Esophagus muscularis mucosa (tissue), 4 donors: ENCODE measurements around the gene LAMB1. TPM values are rescaled to one million over a fixed set of nuclear protein-coding genes. Genes with fewer than 3 reads are reported as not detected.

Experiments used
- DNase-seq: peaks from one replicate; pipeline ENCODE4 v3.0.0-alpha.2; 2017; ENCODE audit errors: extremely low spot score
- H3K27ac ChIP-seq, 4 donors: fragments of 200-600 bp; sonication (generic); replicated peaks in 1 of 4; 1 replicate in 3 of 4; 2 replicates in 1 of 4; pipeline ENCODE4 v1.5.1; 2016 to 2019; ENCODE audit warnings: mild to moderate bottlenecking in 1 of 4
- H3K27me3 ChIP-seq, 4 donors: fragments of 200-600 bp; sonication (generic); one replicate each; pipeline versions ENCODE4 v1.5.1 to v1.6.0; 2016 to 2019
- H3K36me3 ChIP-seq, 4 donors: fragments of 200-600 bp; sonication (generic); one replicate each; pipeline ENCODE4 v1.5.1; 2016 to 2019
- H3K4me1 ChIP-seq, 4 donors: fragments of 200-600 bp; sonication (generic); one replicate each; pipeline ENCODE4 v1.5.1; 2016 to 2019
- H3K4me3 ChIP-seq, 4 donors: fragments of 200-600 bp; sonication (generic); 1 replicate in 2 of 4; 2 replicates in 2 of 4; pipeline ENCODE4 v1.5.1; 2016 to 2019; ENCODE audit warnings: mild to moderate bottlenecking in 4 of 4, moderate library complexity in 1 of 4
- H3K9me3 ChIP-seq, 4 donors: fragments of 200-600 bp; sonication (generic); 1 replicate in 3 of 4; 2 replicates in 1 of 4; pipeline ENCODE4 v1.5.1; 2016 to 2019
- EP300 ChIP-seq: sonication (generic); formaldehyde crosslinking; IDR thresholded peaks from one replicate; pipeline ENCODE4 v1.6.1; 2017; ENCODE audit warnings: antibody characterized with exemption
- POLR2A ChIP-seq: fragments of 450-650 bp; IDR thresholded peaks from one replicate; pipeline ENCODE4 v1.6.1; 2017; ENCODE audit warnings: antibody characterized with exemption, moderate library complexity, mild to moderate bottlenecking, low read depth
- POLR2AphosphoS5 ChIP-seq, 2 donors: sonication (generic); formaldehyde crosslinking; IDR thresholded peaks; one replicate each; pipeline ENCODE4 v1.6.1; 2017; ENCODE audit warnings: antibody characterized with exemption in 2 of 2
- WGBS: methylation state at CpG from one replicate; pipeline ENCODE4 v1.1.5; 2018; 5-methylcytosine and 5-hydroxymethylcytosine counted together
- intact Hi-C: fragments of 100-400 bp; cut with DNase I; formaldehyde crosslinking; loops from one replicate; pipeline ENCODE4 v1.15.1; 2023
- total RNA-seq, 4 donors: library from RNA; depleted of rRNA; stranded (reverse); fragments of >200 nt; gene quantifications; one replicate each; pipeline versions ENCODE4 v1.1.0 to v1.2.1, GENCODE V29; 2016
- TF ChIP-seq, protein P1 (sequence below), 3 experiments: fragments of 200-600 bp in 2 of 3; fragments of 450-650 bp in 1 of 3; sonication (generic) in 2 of 3; IDR thresholded peaks; one replicate each; pipeline ENCODE4 v1.5.1; 2017 to 2019; ENCODE audit warnings: antibody characterized with exemption in 3 of 3, mild to moderate bottlenecking in 2 of 3, moderate library complexity in 1 of 3

LAMB1 gene
- total RNA-seq, 4 donors from 2014 or later = 167 to 240 (median 219) TPM

DNA sequence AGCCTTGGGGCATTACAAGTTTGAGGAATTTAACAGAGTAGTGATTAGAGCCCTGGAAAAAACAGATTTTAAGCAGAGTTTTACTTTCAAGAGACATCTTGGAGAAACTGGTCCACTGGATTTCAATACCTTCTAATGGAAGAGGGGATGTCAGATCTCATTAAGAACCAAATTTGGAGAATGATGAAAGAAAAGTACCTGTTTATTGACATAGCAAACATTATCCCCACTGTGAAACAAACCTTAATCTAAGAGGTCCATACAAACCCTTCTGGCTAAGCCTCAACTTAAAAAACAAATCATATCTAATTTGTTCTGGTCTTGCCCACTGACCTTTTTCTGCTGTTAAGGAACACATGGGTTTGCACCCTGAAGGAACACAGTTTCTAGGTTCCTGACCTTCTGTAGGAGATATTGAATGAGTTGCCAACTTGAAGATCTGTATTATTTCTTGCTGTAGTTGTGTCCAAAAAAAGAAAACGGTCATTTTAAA lies 53.5 kb downstream of the LAMB1 start:
- DNase-seq = no peak
- H3K27ac ChIP-seq = peak overlapping the region; percentile 21 to 86 (median 62)
- WGBS = 65% methylated on average over 1 of the region's 1 CpG
- intact Hi-C loops = no loop called here
- H3K36me3 ChIP-seq = peaks cover 9 to 81% (median 56%) of the 10 kb centered on the region in 4 donors
- no peaks in the 10 kb centered on the region for H3K27me3 ChIP-seq
- peaks cover 39 to 99% (median 96%) of the 10 kb centered on the region in 4 donors for H3K4me1 ChIP-seq
- TF ChIP-seq POLR2AphosphoS5 (IDR thresholded peaks at IDR 0.05) = peak in 1 of 2 donors; percentile 2
- TF ChIP-seq EP300 = no peak
- no peak for TF ChIP-seq POLR2A
- TF ChIP-seq, protein P1, sequence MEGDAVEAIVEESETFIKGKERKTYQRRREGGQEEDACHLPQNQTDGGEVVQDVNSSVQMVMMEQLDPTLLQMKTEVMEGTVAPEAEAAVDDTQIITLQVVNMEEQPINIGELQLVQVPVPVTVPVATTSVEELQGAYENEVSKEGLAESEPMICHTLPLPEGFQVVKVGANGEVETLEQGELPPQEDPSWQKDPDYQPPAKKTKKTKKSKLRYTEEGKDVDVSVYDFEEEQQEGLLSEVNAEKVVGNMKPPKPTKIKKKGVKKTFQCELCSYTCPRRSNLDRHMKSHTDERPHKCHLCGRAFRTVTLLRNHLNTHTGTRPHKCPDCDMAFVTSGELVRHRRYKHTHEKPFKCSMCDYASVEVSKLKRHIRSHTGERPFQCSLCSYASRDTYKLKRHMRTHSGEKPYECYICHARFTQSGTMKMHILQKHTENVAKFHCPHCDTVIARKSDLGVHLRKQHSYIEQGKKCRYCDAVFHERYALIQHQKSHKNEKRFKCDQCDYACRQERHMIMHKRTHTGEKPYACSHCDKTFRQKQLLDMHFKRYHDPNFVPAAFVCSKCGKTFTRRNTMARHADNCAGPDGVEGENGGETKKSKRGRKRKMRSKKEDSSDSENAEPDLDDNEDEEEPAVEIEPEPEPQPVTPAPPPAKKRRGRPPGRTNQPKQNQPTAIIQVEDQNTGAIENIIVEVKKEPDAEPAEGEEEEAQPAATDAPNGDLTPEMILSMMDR (IDR thresholded peaks at IDR 0.05) = no peak
- H3K9me3 ChIP-seq = no peaks in the 10 kb centered on the region
- H3K4me3 ChIP-seq = no peak overlapping the region

DNA sequence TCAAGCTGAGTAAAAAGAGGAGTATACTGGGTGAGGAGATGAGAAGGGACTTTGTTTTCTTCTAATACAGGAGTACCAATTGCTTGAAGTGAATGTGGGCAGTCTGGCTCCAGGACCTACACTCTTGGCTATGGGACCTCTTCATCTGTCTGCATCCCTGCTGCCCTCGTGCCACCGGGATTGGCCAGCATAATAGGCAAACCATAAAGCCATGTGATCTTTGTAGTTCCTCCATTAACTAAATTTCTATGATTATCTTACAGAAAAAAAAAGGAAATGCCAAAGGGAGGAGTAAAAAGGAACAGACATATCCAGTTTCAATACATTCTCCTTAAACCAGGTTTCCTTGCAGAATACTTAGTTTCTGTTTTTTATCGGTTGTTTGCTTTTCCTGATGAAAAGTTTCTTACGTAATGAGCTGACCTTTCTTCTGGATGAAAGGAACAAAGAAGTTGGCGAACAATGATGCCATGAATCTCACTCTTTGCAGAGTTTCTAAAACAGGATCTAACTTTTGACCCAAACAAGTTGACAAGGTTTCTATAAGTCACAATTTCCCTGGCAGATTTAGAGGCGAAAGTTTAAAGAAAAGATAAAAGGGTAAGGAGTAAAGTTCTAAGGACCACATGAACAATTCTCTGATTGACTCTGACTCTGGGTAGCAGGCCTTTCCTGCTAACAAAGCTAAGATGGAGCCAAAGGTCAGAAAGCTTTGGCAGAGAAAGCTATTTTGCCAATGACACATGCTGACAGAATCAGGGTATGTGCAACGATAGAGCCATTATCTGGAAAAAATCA lies 54.1 kb downstream of the LAMB1 start:
- 69% methylated on average over 7 of the region's 7 CpGs for WGBS
- H3K4me1 ChIP-seq = peaks cover 45 to 98% (median 96%) of the 10 kb centered on the region in 4 donors
- intact Hi-C loops = no loop called here
- H3K27ac ChIP-seq = peak overlapping the region; percentile 21 to 86 (median 62)
- TF ChIP-seq EP300 (no peak), POLR2AphosphoS5 (IDR thresholded peaks at IDR 0.05) (peak in 1 of 2 donors; percentile 5)
- no peaks in the 10 kb centered on the region for H3K9me3 ChIP-seq
- H3K4me3 ChIP-seq = no peak overlapping the region
- H3K27me3 ChIP-seq = no peaks in the 10 kb centered on the region
- H3K36me3 ChIP-seq = peaks cover 9 to 81% (median 54%) of the 10 kb centered on the region in 4 donors
- DNase-seq = peak; percentile 19

DNA sequence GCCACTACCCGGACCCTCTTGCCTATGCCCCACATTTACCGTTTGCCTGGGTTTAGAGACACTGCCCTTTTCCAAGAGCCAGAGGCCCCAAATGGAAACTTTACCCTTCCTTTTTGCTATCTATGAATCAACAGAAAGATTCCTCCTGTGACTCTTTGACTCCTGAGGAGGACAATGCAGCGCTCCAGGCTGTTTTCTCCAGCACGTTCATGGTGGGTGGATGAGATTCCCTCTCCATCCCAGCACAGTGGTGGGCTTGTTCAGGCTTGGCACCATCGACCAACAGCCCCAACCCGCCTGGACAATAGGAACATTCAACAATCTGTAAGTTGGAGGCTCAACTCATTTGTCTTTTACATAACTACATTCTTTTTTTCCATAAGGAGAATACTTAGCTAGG lies 56.1 kb downstream of the LAMB1 start:
- 64% methylated on average over 6 of the region's 6 CpGs for WGBS
- H3K4me1 ChIP-seq = peaks cover 45 to 80% (median 78%) of the 10 kb centered on the region in 4 donors
- peaks cover 9 to 81% (median 52%) of the 10 kb centered on the region in 4 donors for H3K36me3 ChIP-seq
- no peak overlapping the region for H3K4me3 ChIP-seq
- no peaks in the 10 kb centered on the region for H3K27me3 ChIP-seq
- peak overlapping the region; percentile 43 to 86 (median 60) for H3K27ac ChIP-seq
- H3K9me3 ChIP-seq = no peaks in the 10 kb centered on the region
- intact Hi-C loops = no loop called here
- no peak for DNase-seq
- no peak for TF ChIP-seq POLR2A
- no peak for TF ChIP-seq EP300
- TF ChIP-seq POLR2AphosphoS5 (IDR thresholded peaks at IDR 0.05) = no peak
- TF ChIP-seq, protein P1 (IDR thresholded peaks at IDR 0.05) = no peak

DNA sequence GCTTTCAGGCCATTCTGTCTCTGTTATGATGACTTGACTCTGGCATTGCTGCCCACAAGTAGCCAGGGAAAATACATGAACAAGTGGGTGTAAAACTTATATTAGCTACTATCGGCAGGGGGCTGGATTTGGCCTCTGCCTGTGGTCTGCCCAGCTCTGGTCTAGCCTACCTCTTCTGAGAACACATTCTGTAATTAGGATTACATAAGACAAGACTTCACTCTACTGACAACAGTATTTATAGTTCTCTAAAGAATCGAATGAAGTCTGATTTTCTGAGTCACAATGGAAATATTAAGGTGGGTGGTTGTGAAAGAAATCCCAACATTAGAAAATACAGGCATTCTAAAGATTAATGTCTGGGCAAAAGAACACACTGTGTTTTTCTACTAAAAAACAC lies 56.5 kb downstream of the LAMB1 start:
- WGBS = 47% methylated on average over 2 of the region's 2 CpGs
- Histone ChIP-seq H3K27me3 (no peaks in the 10 kb centered on the region), H3K4me1 (peaks cover 42 to 77% (median 76%) of the 10 kb centered on the region in 4 donors), H3K4me3 (no peak overlapping the region), H3K9me3 (no peaks in the 10 kb centered on the region), H3K27ac (peak overlapping the region; percentile 43 to 86 (median 60)), H3K36me3 (peaks cover 7 to 79% (median 48%) of the 10 kb centered on the region in 4 donors)
- intact Hi-C loops = no loop called here
- TF ChIP-seq, protein P1 (IDR thresholded peaks at IDR 0.05) = no peak
- TF ChIP-seq POLR2AphosphoS5 (IDR thresholded peaks at IDR 0.05) (no peak), POLR2A (no peak), EP300 (no peak)
- DNase-seq = no peak

DNA sequence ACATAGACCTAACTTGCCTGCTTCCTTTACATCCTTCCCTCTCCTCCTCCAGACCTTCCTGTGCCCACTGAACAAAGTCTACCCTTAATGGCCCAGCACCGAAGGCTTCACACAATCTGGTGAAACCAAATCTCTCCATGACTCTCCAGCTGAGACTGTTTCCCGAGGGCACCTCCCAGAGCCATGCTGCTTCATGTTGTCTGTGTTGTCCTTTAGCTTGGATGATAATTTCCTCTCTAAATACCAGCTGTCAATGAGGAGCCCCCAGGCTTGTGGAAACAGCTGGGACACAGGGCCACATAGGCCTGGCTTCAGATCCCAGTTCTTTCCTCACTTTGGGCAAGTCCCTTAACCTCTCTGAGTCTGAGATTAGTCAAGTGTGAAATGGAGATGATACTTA lies 57.6 kb downstream of the LAMB1 start:
- TF ChIP-seq EP300 (no peak), POLR2A (no peak), POLR2AphosphoS5 (IDR thresholded peaks at IDR 0.05) (no peak)
- TF ChIP-seq, protein P1 (IDR thresholded peaks at IDR 0.05) = no peak
- Histone ChIP-seq H3K4me3 (no peak overlapping the region), H3K27ac (peak overlapping the region; percentile 43 to 86 (median 60)), H3K4me1 (peaks cover 53 to 80% (median 77%) of the 10 kb centered on the region in 4 donors), H3K9me3 (no peaks in the 10 kb centered on the region), H3K27me3 (no peaks in the 10 kb centered on the region), H3K36me3 (peaks cover under 1 to 74% (median 44%) of the 10 kb centered on the region in 4 donors)
- 95% methylated on average over 2 of the region's 2 CpGs for WGBS
- intact Hi-C loops = no loop called here
- no peak for DNase-seq
